ENCODE results near the gene DRAXIN.
A peak's percentile ranks its signal among the peaks of the same experiment; 100 is the strongest.

Gene DRAXIN

GRCh38 chr1:11657654-11658053, 33.9 kb upstream of the DRAXIN start:
- no peak for DNase-seq

GRCh38 chr1:11658542-11658941, 33.0 kb upstream of the DRAXIN start:
- DNase-seq: no peak

- no peak for DNase-seq
Measured at GRCh38 chr1:11659748-11660147, 31.8 kb upstream of the DRAXIN start.

GRCh38 chr1:11661103-11661502, 30.4 kb upstream of the DRAXIN start:
- no peak for DNase-seq

- peak; percentile 66 for DNase-seq
Measured at GRCh38 chr1:11664336-11665065, 27.0 kb upstream of the DRAXIN start.

GRCh38 chr1:11668516-11668915, 23.0 kb upstream of the DRAXIN start:
- no peak for DNase-seq

- DNase-seq: no peak
Measured at GRCh38 chr1:11670747-11671146, 20.8 kb upstream of the DRAXIN start.

- no peak for DNase-seq
Measured at GRCh38 chr1:11671205-11671543, 20.3 kb upstream of the DRAXIN start.

GRCh38 chr1:11671544-11672286, 19.8 kb upstream of the DRAXIN start:
- no peak for DNase-seq

- DNase-seq: no peak
Measured at GRCh38 chr1:11673089-11673769, 18.3 kb upstream of the DRAXIN start.

GRCh38 chr1:11674488-11674887, 17.0 kb upstream of the DRAXIN start:
- DNase-seq: no peak

- DNase-seq: no peak
Measured at GRCh38 chr1:11675325-11675724, 16.2 kb upstream of the DRAXIN start.

GRCh38 chr1:11676386-11677103, 15.0 kb upstream of the DRAXIN start:
- DNase-seq: no peak

GRCh38 chr1:11678442-11678841, 13.1 kb upstream of the DRAXIN start:
- DNase-seq: no peak

- DNase-seq: no peak
Measured at GRCh38 chr1:11680270-11681070, 11.0 kb upstream of the DRAXIN start.

GRCh38 chr1:11681071-11681771, 10.3 kb upstream of the DRAXIN start, which contains the start of gene MAD2L2:
Gene MAD2L2, minus strand, starts transcription at chr1:11681148. Its CDS starts 547 bp downstream, at chr1:11680601.
- DNase-seq: peak; percentile 92

- DNase-seq: no peak
Measured at GRCh38 chr1:11682287-11682771, 9.2 kb upstream of the DRAXIN start.

- no peak for DNase-seq
Measured at GRCh38 chr1:11682799-11683198, 8.7 kb upstream of the DRAXIN start.

GRCh38 chr1:11684070-11684469, 7.4 kb upstream of the DRAXIN start:
- DNase-seq: no peak

- no peak for DNase-seq
Measured at GRCh38 chr1:11685210-11685752, 6.2 kb upstream of the DRAXIN start.

- no peak for DNase-seq
Measured at GRCh38 chr1:11688506-11688905, 3.0 kb upstream of the DRAXIN start.

Data from activated CD8-positive, alpha-beta memory T cell treated with anti-CD3 and anti-CD28 coated beads, Interleukin-2, amount 50 U/mL, for 4 hours (primary cell).